Measurements from ENCODE around the gene MAS1. TPM values are rescaled to one million over a fixed set of nuclear protein-coding genes. Genes with fewer than 3 reads are reported as not detected.

Gene MAS1
- total RNA-seq, 1 experiment from 2014 or later = not detected

GRCh38 chr6:159935633-159936032 lies 44.8 kb downstream of the MAS1 start:
- Histone ChIP-seq H3K4me1 (ENCODE audit: control insufficient read depth, insufficient read depth, low read length) (no peaks in the 10 kb centered on the region), H3K27ac (ENCODE audit: low read length) (no peak overlapping the region), H3K36me3 (ENCODE audit: control insufficient read depth, insufficient read depth, low read length) (no peaks in the 10 kb centered on the region), H3K9me3 (ENCODE audit: control insufficient read depth, insufficient read depth, low read depth, low read length) (no peaks in the 10 kb centered on the region), H3K27me3 (ENCODE audit: control insufficient read depth, insufficient read depth, low read length) (no peaks in the 10 kb centered on the region), H3K4me3 (ENCODE audit: low read depth in 2 of 2, low read length in 2 of 2) (no peak overlapping the region)
- in situ Hi-C loops (cut with HindIII; ENCODE audit: low pct_unique_long_range_greater_than_20kb, low sequenced_read_pairs) = no loop called here
- POLR2A ChIA-PET = no interaction called here
- intact Hi-C loops (cut with micrococcal nuclease; ENCODE audit: unreplicated experiment) = no loop called here
- ATAC-seq = no peak
- CTCF ChIA-PET = no interaction called here
- TF ChIP-seq, protein P1, sequence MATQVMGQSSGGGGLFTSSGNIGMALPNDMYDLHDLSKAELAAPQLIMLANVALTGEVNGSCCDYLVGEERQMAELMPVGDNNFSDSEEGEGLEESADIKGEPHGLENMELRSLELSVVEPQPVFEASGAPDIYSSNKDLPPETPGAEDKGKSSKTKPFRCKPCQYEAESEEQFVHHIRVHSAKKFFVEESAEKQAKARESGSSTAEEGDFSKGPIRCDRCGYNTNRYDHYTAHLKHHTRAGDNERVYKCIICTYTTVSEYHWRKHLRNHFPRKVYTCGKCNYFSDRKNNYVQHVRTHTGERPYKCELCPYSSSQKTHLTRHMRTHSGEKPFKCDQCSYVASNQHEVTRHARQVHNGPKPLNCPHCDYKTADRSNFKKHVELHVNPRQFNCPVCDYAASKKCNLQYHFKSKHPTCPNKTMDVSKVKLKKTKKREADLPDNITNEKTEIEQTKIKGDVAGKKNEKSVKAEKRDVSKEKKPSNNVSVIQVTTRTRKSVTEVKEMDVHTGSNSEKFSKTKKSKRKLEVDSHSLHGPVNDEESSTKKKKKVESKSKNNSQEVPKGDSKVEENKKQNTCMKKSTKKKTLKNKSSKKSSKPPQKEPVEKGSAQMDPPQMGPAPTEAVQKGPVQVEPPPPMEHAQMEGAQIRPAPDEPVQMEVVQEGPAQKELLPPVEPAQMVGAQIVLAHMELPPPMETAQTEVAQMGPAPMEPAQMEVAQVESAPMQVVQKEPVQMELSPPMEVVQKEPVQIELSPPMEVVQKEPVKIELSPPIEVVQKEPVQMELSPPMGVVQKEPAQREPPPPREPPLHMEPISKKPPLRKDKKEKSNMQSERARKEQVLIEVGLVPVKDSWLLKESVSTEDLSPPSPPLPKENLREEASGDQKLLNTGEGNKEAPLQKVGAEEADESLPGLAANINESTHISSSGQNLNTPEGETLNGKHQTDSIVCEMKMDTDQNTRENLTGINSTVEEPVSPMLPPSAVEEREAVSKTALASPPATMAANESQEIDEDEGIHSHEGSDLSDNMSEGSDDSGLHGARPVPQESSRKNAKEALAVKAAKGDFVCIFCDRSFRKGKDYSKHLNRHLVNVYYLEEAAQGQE (IDR thresholded peaks at IDR 0.05; ENCODE audit: insufficient read depth in 1 of 2, low read depth in 2 of 2, low read length in 1 of 2) = no peak
- TF ChIP-seq TCF7L2 (IDR thresholded peaks at IDR 0.05; ENCODE audit: low read depth, low read length) = no peak
- TF ChIP-seq POLR2AphosphoS5 (IDR thresholded peaks at IDR 0.05; ENCODE audit: low read depth, low read length) = no peak
- no peak for TF ChIP-seq CTCF (IDR thresholded peaks at IDR 0.05)
- no peak for TF ChIP-seq SIN3A (IDR thresholded peaks at IDR 0.05; ENCODE audit: borderline replicate concordance, insufficient read depth, low read depth, low read length)
- DNase-seq (ENCODE audit: low read depth, low spot score) = no peak
- BruUV-seq (replicated peaks) = no TSS peak

DNA sequence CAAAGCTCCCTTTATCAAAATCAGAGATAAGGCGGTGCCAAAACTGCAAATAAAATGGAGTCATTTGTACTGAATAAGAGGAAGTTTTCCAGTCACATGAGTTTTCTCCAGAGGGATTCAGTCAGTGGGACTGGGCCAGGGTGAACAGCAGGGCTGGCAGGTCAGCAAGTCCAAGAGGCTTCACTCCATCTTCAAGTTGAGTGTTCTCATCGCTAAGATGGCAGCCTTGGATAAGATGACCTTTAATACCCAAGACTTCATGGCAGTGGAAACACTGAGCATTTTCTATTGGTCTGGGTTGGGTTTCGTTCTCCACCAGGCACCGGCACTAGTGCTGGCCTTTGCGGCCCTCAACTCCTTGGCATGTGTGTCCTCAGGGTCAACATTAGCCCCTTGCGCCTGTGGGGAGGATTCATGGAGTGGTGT lies 48.8 kb downstream of the MAS1 start:
- Histone ChIP-seq H3K9me3 (ENCODE audit: control insufficient read depth, insufficient read depth, low read depth, low read length) (peaks cover 6% of the 10 kb centered on the region; the same call in 1 of the 2 replicates), H3K4me3 (ENCODE audit: low read depth in 2 of 2, low read length in 2 of 2) (no peak overlapping the region), H3K27me3 (ENCODE audit: control insufficient read depth, insufficient read depth, low read length) (no peaks in the 10 kb centered on the region), H3K4me1 (ENCODE audit: control insufficient read depth, insufficient read depth, low read length) (no peaks in the 10 kb centered on the region), H3K36me3 (ENCODE audit: control insufficient read depth, insufficient read depth, low read length) (no peaks in the 10 kb centered on the region), H3K27ac (ENCODE audit: low read length) (no peak overlapping the region)
- DNase-seq (ENCODE audit: low read depth, low spot score) = no peak
- no peak for TF ChIP-seq TCF7L2 (IDR thresholded peaks at IDR 0.05; ENCODE audit: low read depth, low read length)
- no peak for TF ChIP-seq CTCF (IDR thresholded peaks at IDR 0.05)
- TF ChIP-seq, protein P1 (IDR thresholded peaks at IDR 0.05; ENCODE audit: insufficient read depth in 1 of 2, low read depth in 2 of 2, low read length in 1 of 2) = no peak
- TF ChIP-seq SIN3A (IDR thresholded peaks at IDR 0.05; ENCODE audit: borderline replicate concordance, insufficient read depth, low read depth, low read length) = no peak
- TF ChIP-seq POLR2AphosphoS5 (IDR thresholded peaks at IDR 0.05; ENCODE audit: low read depth, low read length) = no peak
- ATAC-seq = no peak
- POLR2A ChIA-PET = no interaction called here
- in situ Hi-C loops (cut with HindIII; ENCODE audit: low pct_unique_long_range_greater_than_20kb, low sequenced_read_pairs) (no loop called here), intact Hi-C loops (cut with micrococcal nuclease; ENCODE audit: unreplicated experiment) (no loop called here)
- no TSS peak for BruUV-seq (replicated peaks)
- CTCF ChIA-PET = no interaction called here

Other genes starting within 250 kb of the MAS1 start
- 180 TPM for gene SOD2, start 197.7 kb upstream of the MAS1 start, total RNA-seq (2021; ENCODE audit: unreplicated experiment)
- 112 TPM for gene WTAP, start 163.5 kb upstream of the MAS1 start, total RNA-seq (2021; ENCODE audit: unreplicated experiment)
- 112 TPM for gene ACAT2, start 128.9 kb upstream of the MAS1 start, total RNA-seq (2021; ENCODE audit: unreplicated experiment)
- 340 TPM for gene TCP1, start 101.4 kb upstream of the MAS1 start, total RNA-seq (2021; ENCODE audit: unreplicated experiment)
- 98.4 TPM for gene MRPL18, start 100.5 kb upstream of the MAS1 start, total RNA-seq (2021; ENCODE audit: unreplicated experiment)
- gene PNLDC1, start 90.7 kb upstream of the MAS1 start, total RNA-seq (2021; ENCODE audit: unreplicated experiment) = not detected
- gene IGF2R, start 78.1 kb downstream of the MAS1 start, total RNA-seq (2021; ENCODE audit: unreplicated experiment) = 163 TPM
- gene SLC22A1, start 230.8 kb downstream of the MAS1 start, total RNA-seq (2021; ENCODE audit: unreplicated experiment) = 0.98 TPM